DMS153 treated with DMSO at 0.1 percent for 48 hours (cell line): ENCODE results near the gene ACSF3.
A peak's percentile ranks its signal among the peaks of the same experiment; 100 is the strongest.

Experiments used
- DNase-seq: peaks from one replicate; lab custom pipeline; 2025; ENCODE audit not compliant: unreplicated experiment; lab: John Stamatoyannopoulos, UW

Gene ACSF3

GRCh38 chr16:89197633-89198416, 104.2 kb downstream of the ACSF3 start:
- DNase-seq: no peak

GRCh38 chr16:89198417-89199240, 105.0 kb downstream of the ACSF3 start:
- no peak for DNase-seq

- DNase-seq: no peak
Measured at GRCh38 chr16:89199241-89200123, 105.8 kb downstream of the ACSF3 start.

GRCh38 chr16:89200124-89200849, 106.6 kb downstream of the ACSF3 start, which contains the start of gene SLC22A31:
Gene SLC22A31 (minus strand): TSS chr16:89200537. CDS start chr16:89200501, 36 bp downstream.
- DNase-seq: no peak

GRCh38 chr16:89200850-89201411, 107.3 kb downstream of the ACSF3 start:
- DNase-seq: no peak

- peak; percentile 70 for DNase-seq
Measured at GRCh38 chr16:89201439-89202377, 108.1 kb downstream of the ACSF3 start.

GRCh38 chr16:89202422-89203215, 109.0 kb downstream of the ACSF3 start:
- no peak for DNase-seq
